Activated T-helper 1 cell treated with anti-CD3 and anti-CD28 coated beads, Interleukin-2, amount 50 U/mL, for 16 hours (primary cell): ENCODE measurements around the gene EEA1.

Source experiments
- DNase-seq, 2 donors: peaks; one replicate each; pipeline ENCODE4 v3.0.0-alpha.2; 2020; ENCODE audit warnings: low read depth in 1 of 2, low spot score in 1 of 2

The EEA1 gene

GRCh38 chr12:92890601-92891106, 38.4 kb downstream of the EEA1 start:
- DNase-seq: no peak

GRCh38 chr12:92886131-92886530, 43.0 kb downstream of the EEA1 start:
- no peak for DNase-seq

GRCh38 chr12:92879698-92880322, 49.3 kb downstream of the EEA1 start:
- no peak for DNase-seq

GRCh38 chr12:92877904-92878303, 51.2 kb downstream of the EEA1 start:
- no peak for DNase-seq

GRCh38 chr12:92876496-92876895, 52.6 kb downstream of the EEA1 start:
- DNase-seq: no peak

GRCh38 chr12:92871116-92871515, 58.0 kb downstream of the EEA1 start:
- no peak for DNase-seq

- no peak for DNase-seq
Measured at GRCh38 chr12:92866418-92866817, 62.7 kb downstream of the EEA1 start.

- no peak for DNase-seq
Measured at GRCh38 chr12:92863251-92863650, 65.8 kb downstream of the EEA1 start.

GRCh38 chr12:92861381-92861780, 67.7 kb downstream of the EEA1 start:
- DNase-seq: no peak

GRCh38 chr12:92860521-92860920, 68.6 kb downstream of the EEA1 start:
- no peak for DNase-seq

GRCh38 chr12:92859650-92860386, 69.3 kb downstream of the EEA1 start:
- DNase-seq: no peak

- DNase-seq: no peak
Measured at GRCh38 chr12:92857818-92858217, 71.3 kb downstream of the EEA1 start.

GRCh38 chr12:92854344-92854743, 74.8 kb downstream of the EEA1 start:
- DNase-seq: no peak

- no peak for DNase-seq
Measured at GRCh38 chr12:92848740-92849139, 80.4 kb downstream of the EEA1 start.

- DNase-seq: no peak
Measured at GRCh38 chr12:92847368-92847767, 81.7 kb downstream of the EEA1 start.

GRCh38 chr12:92845329-92845728, 83.8 kb downstream of the EEA1 start:
- DNase-seq: no peak

- DNase-seq: no peak
Measured at GRCh38 chr12:92844151-92844763, 84.8 kb downstream of the EEA1 start.

GRCh38 chr12:92829686-92830282, 99.3 kb downstream of the EEA1 start:
- DNase-seq: no peak

GRCh38 chr12:92828565-92828964, 100.5 kb downstream of the EEA1 start:
- DNase-seq: no peak

- no peak for DNase-seq
Measured at GRCh38 chr12:92827836-92828431, 101.2 kb downstream of the EEA1 start.

GRCh38 chr12:92821142-92821541, 108.0 kb downstream of the EEA1 start:
- no peak for DNase-seq
